Kidney epithelial cell (primary cell): ENCODE results near the gene SORCS1. TPM values are rescaled to one million over a fixed set of nuclear protein-coding genes. Genes with fewer than 3 reads are reported as not detected.

ENCODE experiments used
- DNase-seq: peaks from one replicate; pipeline ENCODE4 v3.0.0-alpha.2; 2010; ENCODE audit warnings: low read depth
- H3K27me3 ChIP-seq: 2 replicates; pipeline ENCODE4 v1.6.0; 2011; ENCODE audit warnings: low read length; ENCODE audit not compliant: control insufficient read depth, insufficient read depth
- H3K36me3 ChIP-seq: 2 replicates; pipeline ENCODE4 v1.5.1; 2011; ENCODE audit warnings: low read length; ENCODE audit not compliant: control insufficient read depth, insufficient read depth
- H3K4me3 ChIP-seq: 2 replicates; pipeline ENCODE4 v1.5.1; 2011; ENCODE audit warnings: low read depth, mild to moderate bottlenecking, control low read depth, low read length
- CTCF ChIP-seq: IDR thresholded peaks from 2 replicates; pipeline ENCODE4 v1.5.1; 2011; ENCODE audit warnings: mild to moderate bottlenecking, moderate library complexity, low read length, control low read depth, inconsistent platforms; ENCODE audit not compliant: insufficient read depth, poor library complexity, severe bottlenecking
- total RNA-seq: library from RNA; depleted of rRNA; stranded (reverse); fragments of >200 nt; gene quantifications from 2 replicates; pipeline ENCODE4 v1.2.3, GENCODE V29; 2015

SORCS1 gene
- total RNA-seq, 1 donor from 2014 or later: 2.3 TPM

- Histone ChIP-seq H3K36me3 (no peaks in the 10 kb centered on the region), H3K4me3 (no peak overlapping the region), H3K27me3 (no peaks in the 10 kb centered on the region)
- TF ChIP-seq CTCF: no peak
- DNase-seq: no peak
Measured at GRCh38 chr10:106728232-106728631, 436.3 kb downstream of the SORCS1 start.

GRCh38 chr10:106727170-106727569 is 437.3 kb downstream of the SORCS1 start:
- no peak for TF ChIP-seq CTCF
- no peaks in the 10 kb centered on the region for H3K36me3 ChIP-seq
- no peaks in the 10 kb centered on the region for H3K27me3 ChIP-seq

DNA sequence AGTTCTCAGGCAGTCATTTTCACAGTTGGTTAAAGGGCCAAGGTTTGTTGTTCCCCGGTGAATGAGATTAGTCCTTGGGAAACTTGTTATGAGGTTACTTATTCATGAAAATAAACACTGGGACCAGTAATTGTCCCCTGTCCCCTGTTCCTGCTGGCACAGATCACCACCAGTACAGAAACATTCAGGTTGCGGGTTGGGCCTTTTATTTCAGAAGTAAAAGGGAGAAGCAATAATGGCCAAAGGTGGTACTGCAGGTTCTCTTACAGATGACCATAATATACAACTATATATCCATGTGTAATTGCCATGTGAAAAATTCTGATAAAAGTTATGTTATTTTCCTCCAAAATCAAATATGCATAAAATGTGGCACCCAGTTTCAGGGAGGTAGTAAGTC is 442.0 kb downstream of the SORCS1 start:
- H3K4me3 ChIP-seq: no peak overlapping the region
- TF ChIP-seq CTCF: peak; percentile 4
- H3K27me3 ChIP-seq: no peaks in the 10 kb centered on the region
- H3K36me3 ChIP-seq: no peaks in the 10 kb centered on the region
- no peak for DNase-seq

More at GRCh38 chr10:106727170-106727569, 437.3 kb downstream of the SORCS1 start:
- no peak for DNase-seq
- no peak overlapping the region for H3K4me3 ChIP-seq

GRCh38 chr10:106720683-106721082 is 443.8 kb downstream of the SORCS1 start:
- Histone ChIP-seq H3K36me3 (no peaks in the 10 kb centered on the region), H3K4me3 (no peak overlapping the region), H3K27me3 (no peaks in the 10 kb centered on the region)
- DNase-seq: no peak
- no peak for TF ChIP-seq CTCF

- DNase-seq: no peak
- H3K4me3 ChIP-seq: no peak overlapping the region
- no peaks in the 10 kb centered on the region for H3K27me3 ChIP-seq
- TF ChIP-seq CTCF: no peak
- no peaks in the 10 kb centered on the region for H3K36me3 ChIP-seq
Measured at GRCh38 chr10:106716381-106716780, 448.1 kb downstream of the SORCS1 start.

DNA sequence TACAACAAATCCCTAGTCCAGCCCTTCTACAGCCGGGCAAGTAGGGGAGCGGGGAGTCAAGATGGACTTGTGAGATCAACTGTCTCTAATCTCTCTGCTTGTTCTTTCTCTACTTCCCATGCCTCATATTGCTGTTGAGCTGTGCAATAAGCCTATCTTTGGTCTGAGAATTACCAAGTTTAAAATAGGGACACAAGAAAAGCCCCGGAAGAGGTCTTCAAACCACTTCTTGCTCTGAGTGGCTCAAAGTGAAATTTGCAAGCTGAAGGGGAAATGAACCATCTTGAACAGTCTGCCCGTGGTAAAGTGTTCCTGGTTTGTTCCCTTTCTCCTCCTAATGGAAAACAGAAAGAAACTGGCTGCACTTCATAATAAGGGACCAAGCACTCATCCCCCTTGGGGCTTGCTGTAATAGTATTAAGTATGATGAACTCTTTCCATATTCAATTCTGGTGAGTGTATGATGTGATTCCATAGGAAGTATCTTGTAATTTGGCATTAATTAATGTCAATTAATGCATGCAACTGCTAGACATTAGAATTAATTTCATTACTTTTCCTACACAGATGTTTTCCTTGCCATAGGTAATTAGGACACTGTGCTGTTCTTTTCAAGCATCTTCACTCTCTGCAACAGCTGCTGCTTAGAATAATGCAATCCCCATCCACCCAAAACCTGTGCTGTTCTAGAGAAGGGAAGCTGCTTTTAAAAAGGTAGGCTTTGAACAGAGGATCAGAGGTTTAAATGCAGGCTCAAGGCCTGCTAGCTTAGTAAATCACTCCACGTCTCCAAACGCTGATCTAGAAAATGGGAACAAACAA is 449.6 kb downstream of the SORCS1 start:
- TF ChIP-seq CTCF: no peak
- H3K36me3 ChIP-seq: no peaks in the 10 kb centered on the region
- H3K27me3 ChIP-seq: no peaks in the 10 kb centered on the region
- no peak for DNase-seq
- H3K4me3 ChIP-seq: no peak overlapping the region
